Activated CD4-positive, alpha-beta T cell treated with anti-CD3 and anti-CD28 coated beads, Interleukin-2, amount 10 ng/mL, durations not matched to agents 7 days and 5 days (primary cell): ENCODE measurements around the gene DDX52. TPM values are rescaled to one million over a fixed set of nuclear protein-coding genes. Genes with fewer than 3 reads are reported as not detected.
A peak's percentile ranks its signal among the peaks of the same experiment; 100 is the strongest.
"Not testable (repeated sequence)": the region's sequence is repeated elsewhere in the genome, so short reads cannot be mapped to it uniquely, and the experiment has no call there.

Experiments
- CTCF ChIA-PET: fragments of 350-600 bp; sonication (Branson Sonifier 250); formaldehyde crosslinking; loops from one replicate; lab custom pipeline; 2021; ENCODE audit warnings: antibody characterized with exemption; lab: Charles Lee
- POLR2A ChIA-PET: fragments of 350-600 bp; sonication (Branson Sonifier 250); formaldehyde crosslinking; loops from one replicate; lab custom pipeline; 2021; ENCODE audit warnings: antibody characterized with exemption; lab: Charles Lee
- DNase-seq: peaks from one replicate; pipeline ENCODE4 v3.0.0-alpha.2; 2020
- H3K27ac Mint-ChIP-seq: one replicate; pipeline ENCODE4 v1.8.0; 2021; ENCODE audit warnings: mild to moderate bottlenecking, moderate library complexity, mixed read lengths
- H3K27me3 Mint-ChIP-seq: one replicate; pipeline ENCODE4 v1.8.0; 2021; ENCODE audit warnings: mixed read lengths
- H3K36me3 Mint-ChIP-seq: one replicate; pipeline ENCODE4 v1.8.0; 2021; ENCODE audit warnings: low read depth, mixed read lengths
- H3K4me1 Mint-ChIP-seq: one replicate; pipeline ENCODE4 v1.8.0; 2021; ENCODE audit warnings: mixed read lengths
- H3K4me3 Mint-ChIP-seq: one replicate; pipeline ENCODE4 v1.8.0; 2021; ENCODE audit warnings: mild to moderate bottlenecking, moderate library complexity, mixed read lengths
- H3K9me3 Mint-ChIP-seq: one replicate; pipeline ENCODE4 v1.8.0; 2021; ENCODE audit warnings: mixed read lengths
- total RNA-seq, 2 experiments: library from RNA; stranded (reverse); gene quantifications; one replicate each; pipeline ENCODE4 v1.2.3, GENCODE V29; 2021

The DDX52 gene
- total RNA-seq, 2 experiments from 2014 or later, result 26.7 to 27.7 TPM

DNA sequence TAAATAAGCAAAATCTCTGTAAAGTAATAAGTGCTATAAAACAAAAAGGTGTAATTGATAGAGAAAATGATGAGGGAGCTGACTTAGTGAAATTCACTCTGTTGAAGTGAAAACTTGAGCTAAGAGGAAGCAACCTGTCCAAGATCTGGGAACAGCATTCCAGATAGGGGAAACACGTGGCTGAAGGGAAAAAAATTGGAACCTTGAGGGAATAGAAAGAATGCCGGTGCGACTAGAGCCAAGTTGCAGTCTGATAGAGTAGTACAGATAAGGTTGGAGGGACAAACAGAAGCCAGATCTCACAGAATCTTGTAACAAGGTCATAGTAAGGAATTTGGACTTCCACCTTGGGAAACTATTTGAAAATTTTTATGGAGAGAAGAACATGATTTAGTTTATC, 623 bp upstream of the DDX52 start:
- no peak for DNase-seq
- no peaks in the 10 kb centered on the region for H3K9me3 Mint-ChIP-seq
- CTCF ChIA-PET, result no interaction called here
- H3K27me3 Mint-ChIP-seq, result peaks cover 47% of the 10 kb centered on the region
- peak overlapping the region; percentile 97 for H3K4me3 Mint-ChIP-seq
- no peak overlapping the region for H3K27ac Mint-ChIP-seq
- POLR2A ChIA-PET, result no interaction called here
- H3K4me1 Mint-ChIP-seq, result peaks cover 31% of the 10 kb centered on the region
- peaks cover 25% of the 10 kb centered on the region for H3K36me3 Mint-ChIP-seq

DNA sequence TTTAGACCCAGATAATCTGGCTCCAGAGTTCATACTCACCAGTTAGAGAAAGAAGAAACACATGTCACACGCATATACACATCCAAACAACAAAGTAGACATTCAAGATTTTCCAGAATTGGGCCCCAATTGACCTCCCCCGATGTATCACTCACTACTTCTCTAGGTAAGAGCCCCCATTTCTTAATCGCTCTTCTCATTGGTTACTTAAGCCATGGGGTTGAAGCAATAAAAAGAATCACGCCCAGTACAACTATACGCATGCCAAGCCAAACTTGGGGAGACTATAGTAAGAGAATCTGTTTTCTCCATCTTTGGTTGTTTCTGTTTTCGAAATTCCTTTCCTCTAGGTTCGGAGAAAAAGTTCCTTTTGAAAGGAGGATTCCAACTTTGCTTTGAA, 565 bp downstream of the DDX52 start:
- POLR2A ChIA-PET, result no interaction called here
- Mint-ChIP-seq H3K9me3 (no peaks in the 10 kb centered on the region), H3K27me3 (peaks cover 35% of the 10 kb centered on the region), H3K27ac (peak overlapping the region; percentile 94), H3K36me3 (peaks cover 34% of the 10 kb centered on the region), H3K4me3 (peak overlapping the region; percentile 97), H3K4me1 (peaks cover 35% of the 10 kb centered on the region)
- DNase-seq, result no peak
- CTCF ChIA-PET, result no interaction called here

DNA sequence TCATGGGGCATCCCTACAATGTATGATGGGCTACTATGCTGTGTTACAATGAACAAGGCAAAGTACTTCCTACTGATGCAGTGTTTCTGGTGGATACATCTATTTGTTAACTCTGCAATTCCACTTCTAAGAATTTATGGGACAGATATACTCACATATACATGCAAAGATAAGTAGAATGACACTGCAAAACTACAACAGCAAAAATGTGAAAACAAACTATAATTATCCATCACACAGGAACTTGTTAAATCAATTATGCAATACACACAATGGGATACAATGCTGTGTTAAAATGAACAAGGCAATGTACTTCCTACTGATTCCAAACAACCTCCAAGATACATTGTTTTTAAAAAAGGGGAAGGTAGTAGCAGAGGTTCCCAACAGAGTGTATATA, 3.2 kb downstream of the DDX52 start:
- ChIA-PET POLR2A (no interaction called here), CTCF (interaction anchor here (0.5 kb wide), 1 partner anchor 28 kb away, joined by 3 read pairs; no protein-coding TSS in a partner anchor)
- H3K4me1 Mint-ChIP-seq, result peaks cover 35% of the 10 kb centered on the region
- no peaks in the 10 kb centered on the region for H3K9me3 Mint-ChIP-seq
- peaks cover 12% of the 10 kb centered on the region for H3K27me3 Mint-ChIP-seq
- H3K36me3 Mint-ChIP-seq, result peaks cover 54% of the 10 kb centered on the region
- DNase-seq, result no peak
- H3K27ac Mint-ChIP-seq, result no peak overlapping the region
- H3K4me3 Mint-ChIP-seq, result no peak overlapping the region

DNA sequence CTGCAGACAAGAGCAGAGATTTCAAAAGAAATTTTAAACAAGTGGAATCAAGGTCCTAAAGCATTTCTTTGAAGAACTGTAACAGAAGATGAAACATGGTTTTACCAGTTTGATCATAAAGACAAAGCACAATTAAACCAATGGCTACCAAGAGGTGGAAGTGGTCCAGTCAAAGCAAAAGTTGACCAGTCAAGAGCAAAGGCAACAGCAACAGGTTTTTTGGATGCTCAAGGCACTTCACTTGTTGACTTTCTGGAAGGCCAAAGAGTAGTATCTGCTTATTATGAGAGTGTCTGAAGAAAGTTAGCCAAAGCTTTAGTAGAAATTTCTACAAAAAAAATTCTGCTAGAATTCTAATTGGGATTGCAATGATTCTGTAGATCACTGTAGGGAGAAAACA, 5.3 kb downstream of the DDX52 start:
- ChIA-PET POLR2A (no interaction called here), CTCF (no interaction called here)
- peaks cover 59% of the 10 kb centered on the region for H3K36me3 Mint-ChIP-seq

DNA sequence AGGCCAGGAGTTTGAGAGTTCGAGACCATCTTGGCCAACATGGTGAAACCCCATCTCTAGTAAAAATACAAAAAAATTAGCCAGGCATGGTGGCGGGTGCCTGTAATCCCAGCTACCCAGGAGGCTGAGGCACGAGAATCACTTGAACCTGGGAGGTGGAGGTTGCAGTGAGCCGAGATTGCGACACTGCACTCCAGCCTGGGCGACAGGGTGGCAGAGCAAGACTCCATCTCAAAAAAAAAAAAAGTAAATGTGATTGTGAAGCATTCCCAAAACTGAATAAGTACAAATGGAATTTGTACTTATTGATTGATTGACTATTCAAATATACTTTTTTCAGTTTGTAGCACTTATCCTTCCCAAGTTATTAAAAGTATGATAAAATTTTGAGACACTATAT, 26.8 kb downstream of the DDX52 start:
- H3K4me3 Mint-ChIP-seq, H3K27ac Mint-ChIP-seq, DNase-seq, POLR2A ChIA-PET, H3K27me3 Mint-ChIP-seq, H3K4me1 Mint-ChIP-seq, CTCF ChIA-PET, H3K9me3 Mint-ChIP-seq: not testable (repeated sequence)
- H3K36me3 Mint-ChIP-seq, result peaks cover 36% of the 10 kb centered on the region

More for the DNA sequence above, 5.3 kb downstream of the DDX52 start:
- Mint-ChIP-seq H3K4me3 (no peak overlapping the region), H3K4me1 (peaks cover 31% of the 10 kb centered on the region), H3K9me3 (no peaks in the 10 kb centered on the region), H3K27ac (no peak overlapping the region), H3K27me3 (no peaks in the 10 kb centered on the region)
- no peak for DNase-seq

DNA sequence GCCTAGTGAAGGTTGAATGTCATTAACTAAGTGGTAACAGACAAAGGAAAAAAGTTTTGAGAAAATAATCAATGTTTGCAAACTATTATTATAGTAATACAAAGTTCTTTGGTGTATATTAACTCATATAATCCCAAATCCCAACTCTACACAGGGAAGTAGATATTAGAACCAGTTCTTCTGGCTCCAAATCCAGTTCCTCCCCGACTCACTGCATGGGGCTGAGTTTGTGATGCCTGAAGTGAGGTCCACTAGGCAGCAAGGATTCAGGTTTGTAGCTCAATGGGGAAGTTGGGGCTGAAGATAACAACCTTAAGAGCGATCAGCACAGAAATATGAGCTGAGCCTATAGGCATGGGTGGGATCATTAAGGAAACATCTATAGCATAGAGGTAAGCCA, 28.4 kb downstream of the DDX52 start:
- CTCF ChIA-PET, result no interaction called here
- no peak for DNase-seq
- Mint-ChIP-seq H3K27ac (no peak overlapping the region), H3K36me3 (peaks cover 25% of the 10 kb centered on the region), H3K9me3 (no peaks in the 10 kb centered on the region), H3K4me1 (peaks cover 7% of the 10 kb centered on the region), H3K27me3 (no peaks in the 10 kb centered on the region), H3K4me3 (no peak overlapping the region)
- POLR2A ChIA-PET, result no interaction called here

DNA sequence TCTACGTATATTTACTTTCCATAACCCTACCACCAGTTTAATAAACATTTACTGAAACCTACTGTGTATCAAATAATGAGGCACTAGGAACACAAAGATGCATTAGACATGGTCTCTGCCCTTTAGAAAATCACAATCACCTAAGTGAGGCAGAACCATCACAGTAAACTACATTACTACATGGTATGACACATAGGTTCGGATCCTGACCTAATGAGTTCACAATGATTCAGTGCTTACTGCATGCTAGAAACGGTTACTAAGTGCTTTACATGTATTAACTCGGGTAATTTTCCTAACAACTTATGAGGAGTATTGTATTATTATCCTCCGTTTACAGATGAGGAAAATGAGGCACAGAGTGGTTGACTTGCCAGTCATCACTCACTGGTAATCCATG, 28.9 kb downstream of the DDX52 start:
- Mint-ChIP-seq H3K27me3 (no peaks in the 10 kb centered on the region), H3K4me3 (no peak overlapping the region), H3K27ac (no peak overlapping the region), H3K9me3 (no peaks in the 10 kb centered on the region), H3K36me3 (peaks cover 24% of the 10 kb centered on the region), H3K4me1 (peaks cover 11% of the 10 kb centered on the region)
- no peak for DNase-seq
- ChIA-PET CTCF (no interaction called here), POLR2A (no interaction called here)

DNA sequence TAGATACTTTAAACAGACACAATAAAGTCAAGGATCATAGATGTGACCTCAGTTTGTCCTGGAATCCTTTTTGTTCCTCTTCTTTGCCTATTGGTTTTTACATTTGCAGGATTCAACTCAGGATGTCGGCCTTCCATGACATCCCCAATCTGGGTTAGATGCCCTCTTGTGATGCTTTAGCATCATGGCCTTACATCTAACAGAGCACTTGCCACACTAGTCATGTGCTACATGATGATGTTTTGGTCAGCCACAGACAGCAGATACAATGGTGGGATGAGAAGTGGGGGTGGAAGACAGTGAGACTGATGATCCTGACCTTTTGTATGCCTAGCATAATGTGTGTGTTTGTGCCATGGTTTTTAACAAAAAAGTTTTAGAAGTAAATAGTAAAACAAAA, 32.3 kb downstream of the DDX52 start:
- H3K9me3 Mint-ChIP-seq, result no peaks in the 10 kb centered on the region
- H3K36me3 Mint-ChIP-seq, result peaks cover 24% of the 10 kb centered on the region
- H3K27me3 Mint-ChIP-seq, result no peaks in the 10 kb centered on the region
- CTCF ChIA-PET, result interaction anchor here (2.4 kb wide), 1 partner anchor 10 kb away, joined by 11 read pairs; no protein-coding TSS in a partner anchor
- peaks cover 24% of the 10 kb centered on the region for H3K4me1 Mint-ChIP-seq
- H3K4me3 Mint-ChIP-seq, result no peak overlapping the region
- DNase-seq, result no peak
- no peak overlapping the region for H3K27ac Mint-ChIP-seq
- POLR2A ChIA-PET, result no interaction called here

DNA sequence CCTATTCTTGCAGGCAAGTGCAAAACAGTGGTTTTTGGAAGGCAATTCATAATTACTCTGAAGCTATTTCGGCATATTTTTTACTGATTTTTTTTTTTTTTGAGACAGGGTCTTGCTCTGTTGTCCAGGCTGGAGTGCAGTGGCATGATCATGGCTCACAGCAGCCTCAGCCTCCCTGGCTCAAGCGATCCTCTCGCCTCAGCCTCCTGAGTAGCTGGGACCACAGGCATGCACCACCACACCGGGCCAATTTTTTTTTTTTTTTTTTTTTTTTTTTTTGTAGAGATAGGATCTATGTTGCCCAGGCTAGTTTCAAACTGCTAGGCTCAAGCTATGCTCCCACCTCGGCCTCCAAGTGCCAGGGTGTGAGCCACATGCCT, 33.2 kb downstream of the DDX52 start:
- CTCF ChIA-PET, result interaction anchor here (0.6 to 3.1 kb wide), 9 partner anchors 8 to 855 kb away, joined by 3 to 15 read pairs (median 5); no protein-coding TSS in a partner anchor
- peaks cover 33% of the 10 kb centered on the region for H3K4me1 Mint-ChIP-seq
- H3K4me3 Mint-ChIP-seq, result peak overlapping the region; percentile 74
- DNase-seq, POLR2A ChIA-PET, H3K9me3 Mint-ChIP-seq, H3K27me3 Mint-ChIP-seq: not testable (repeated sequence)
- H3K27ac Mint-ChIP-seq, result peak overlapping the region; percentile 88
- peaks cover 30% of the 10 kb centered on the region for H3K36me3 Mint-ChIP-seq

DNA sequence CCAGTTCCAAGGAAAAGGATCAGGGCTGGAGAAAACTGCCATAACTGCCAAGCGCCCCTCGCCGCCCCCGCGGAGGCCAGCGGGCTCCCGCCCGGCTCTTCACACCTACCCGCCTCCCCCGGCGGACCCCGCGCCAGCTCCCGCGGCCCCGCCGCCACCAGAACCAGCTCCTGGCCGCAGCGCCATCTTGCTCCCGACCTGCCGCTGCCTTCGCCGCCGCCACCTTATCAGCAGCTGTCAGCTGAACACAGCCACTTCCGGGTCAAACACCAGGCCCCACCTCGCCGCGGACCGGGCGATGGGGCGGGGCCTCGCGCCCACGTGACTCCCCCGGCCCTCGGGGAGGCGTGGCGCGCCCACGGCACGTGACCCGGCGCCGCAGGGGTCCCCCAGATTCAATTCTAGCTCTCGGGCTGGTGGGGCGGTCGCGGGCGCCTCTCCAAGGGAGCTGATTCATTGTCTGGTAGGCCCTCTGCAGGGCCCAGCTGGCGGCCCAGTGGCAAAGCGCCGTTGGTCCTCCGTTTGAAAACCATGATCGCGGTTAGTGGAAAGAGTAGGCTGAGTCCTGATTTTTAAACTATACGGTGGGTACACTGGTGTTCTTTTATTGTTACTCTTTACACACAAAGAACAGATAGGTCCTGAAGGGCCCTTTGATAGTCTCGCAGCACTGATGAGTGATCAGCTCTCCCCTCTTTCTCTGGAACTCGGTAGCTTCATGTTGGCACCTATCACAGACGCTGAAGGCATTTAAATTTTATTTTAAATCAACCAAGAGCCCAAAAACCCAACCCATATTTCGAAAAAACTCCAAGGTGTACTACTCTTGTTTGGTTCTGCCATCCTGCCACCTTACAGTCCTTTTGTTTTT, 33.8 kb downstream of the DDX52 start, which contains the start of gene SYNRG:
Gene SYNRG, minus strand, starts transcription at position 249 of the 871 bp plus-strand sequence. Its CDS starts 63 bp downstream, at position 186.
- Mint-ChIP-seq H3K27me3 (no peaks in the 10 kb centered on the region), H3K9me3 (no peaks in the 10 kb centered on the region), H3K4me1 (peaks cover 39% of the 10 kb centered on the region), H3K4me3 (peak within 1 kb of the TSS; percentile 74), H3K27ac (peak within 1 kb of the TSS; percentile 88), H3K36me3 (peaks cover 32% of the 10 kb centered on the region)
- POLR2A ChIA-PET, result interaction anchor here (0.6 kb wide), 2 partner anchors 9 to 27 kb away, joined by 5 to 8 read pairs; no protein-coding TSS in a partner anchor
- CTCF ChIA-PET, result interaction anchor here (0.6 to 3.1 kb wide), 10 partner anchors 9 to 854 kb away, joined by 3 to 15 read pairs (median 4); no protein-coding TSS in a partner anchor
- DNase-seq, result peak; percentile 93

DNA sequence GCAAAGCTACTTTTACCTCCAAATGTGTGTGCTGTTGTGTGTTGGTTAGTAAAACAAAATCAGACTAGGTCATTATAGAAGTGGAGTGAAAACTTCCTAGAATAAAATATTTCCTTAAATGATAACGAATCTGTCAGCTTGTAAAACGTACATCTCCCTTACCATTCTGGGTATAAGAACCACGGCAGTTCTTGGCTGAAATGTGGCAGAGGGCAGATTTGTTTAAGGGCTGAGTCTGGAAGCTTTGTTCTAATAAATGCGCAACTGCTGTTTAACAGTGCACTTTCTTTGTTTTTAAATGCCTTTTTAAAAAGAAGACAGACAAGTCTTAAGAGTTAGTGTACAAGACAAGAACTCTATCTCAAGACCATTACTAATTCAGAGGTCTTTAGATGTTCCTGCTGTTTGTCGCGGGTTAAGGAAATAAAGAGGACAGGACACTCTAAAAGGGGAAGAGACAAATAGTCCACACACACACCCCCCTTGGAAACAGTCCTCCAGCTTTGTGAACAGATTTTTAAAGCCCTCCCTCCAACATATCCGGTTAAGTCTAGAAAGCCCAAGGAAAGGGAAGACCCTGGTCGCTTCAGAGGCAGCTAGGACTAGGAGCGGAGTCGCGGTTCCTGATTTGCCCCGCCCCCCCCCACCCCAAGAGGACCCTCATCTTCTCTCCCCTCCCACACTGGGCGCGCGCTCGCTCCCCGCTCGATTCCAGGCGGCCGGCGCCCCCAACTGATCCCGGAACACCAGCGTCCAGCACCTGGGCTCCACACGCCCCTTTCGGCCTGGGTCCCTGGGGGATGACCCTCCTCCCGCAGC, 34.7 kb downstream of the DDX52 start:
- peaks cover 37% of the 10 kb centered on the region for H3K36me3 Mint-ChIP-seq
- DNase-seq, result peak; percentile 17
- POLR2A ChIA-PET, result interaction anchor here (0.6 kb wide), 1 partner anchor 28 kb away, joined by 5 read pairs; no protein-coding TSS in a partner anchor
- peaks cover 48% of the 10 kb centered on the region for H3K4me1 Mint-ChIP-seq
- CTCF ChIA-PET, result interaction anchor here (0.6 to 3.1 kb wide), 8 partner anchors 10 to 1015 kb away, joined by 3 to 15 read pairs (median 5); no protein-coding TSS in a partner anchor
- H3K4me3 Mint-ChIP-seq, result peak overlapping the region; percentile 74
- no peaks in the 10 kb centered on the region for H3K9me3 Mint-ChIP-seq
- H3K27me3 Mint-ChIP-seq, result no peaks in the 10 kb centered on the region
- peak overlapping the region; percentile 86 for H3K27ac Mint-ChIP-seq

DNA sequence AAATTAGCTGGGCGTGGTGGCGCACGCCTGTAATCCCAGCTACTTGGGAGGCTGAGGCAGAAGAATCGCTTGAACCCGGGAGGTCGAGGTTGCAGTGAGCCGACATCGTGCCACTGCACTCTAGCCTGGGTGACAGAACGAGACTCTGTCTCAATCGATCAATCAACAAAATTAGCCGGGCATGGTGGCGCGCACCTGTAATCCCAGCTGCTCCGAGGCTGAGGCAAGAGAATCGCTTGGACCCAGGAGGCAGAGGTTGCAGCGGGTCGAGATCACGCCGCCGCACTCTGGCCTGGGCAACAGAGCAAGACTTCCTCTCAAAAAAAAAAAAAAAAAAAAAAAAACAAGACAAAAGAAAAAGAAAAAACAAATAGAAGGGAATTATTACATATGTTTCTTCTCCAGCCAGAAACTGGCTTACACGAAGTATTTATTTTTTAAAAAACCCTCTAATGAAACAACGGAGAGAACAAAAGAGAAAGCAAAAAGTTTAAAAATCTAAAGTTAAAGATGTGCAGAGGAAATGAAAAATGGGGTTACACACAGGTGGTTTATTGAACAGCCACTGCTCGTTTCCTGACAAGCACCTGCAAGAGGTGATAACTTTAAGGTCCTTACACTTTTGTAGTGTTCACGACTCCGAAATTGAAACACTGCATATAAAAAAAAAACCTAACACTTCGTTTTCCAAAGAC, 35.5 kb downstream of the DDX52 start:
- Mint-ChIP-seq H3K27me3 (no peaks in the 10 kb centered on the region), H3K27ac (peak overlapping the region; percentile 86), H3K9me3 (no peaks in the 10 kb centered on the region), H3K4me1 (peaks cover 54% of the 10 kb centered on the region), H3K4me3 (peak overlapping the region; percentile 74), H3K36me3 (peaks cover 37% of the 10 kb centered on the region)
- CTCF ChIA-PET, result interaction anchor here (0.6 to 3.1 kb wide), 4 partner anchors 11 to 1014 kb away, joined by 3 to 15 read pairs (median 6); no protein-coding TSS in a partner anchor
- POLR2A ChIA-PET, result no interaction called here
- DNase-seq, result peak; percentile 44
